ENCODE results near the gene GPR17. TPM values are rescaled to one million over a fixed set of nuclear protein-coding genes. Genes with fewer than 3 reads are reported as not detected.
A peak's percentile ranks its signal among the peaks of the same experiment; 100 is the strongest.

The GPR17 gene
- total RNA-seq, 1 experiment from 2014 or later, result 0.35 TPM

DNA sequence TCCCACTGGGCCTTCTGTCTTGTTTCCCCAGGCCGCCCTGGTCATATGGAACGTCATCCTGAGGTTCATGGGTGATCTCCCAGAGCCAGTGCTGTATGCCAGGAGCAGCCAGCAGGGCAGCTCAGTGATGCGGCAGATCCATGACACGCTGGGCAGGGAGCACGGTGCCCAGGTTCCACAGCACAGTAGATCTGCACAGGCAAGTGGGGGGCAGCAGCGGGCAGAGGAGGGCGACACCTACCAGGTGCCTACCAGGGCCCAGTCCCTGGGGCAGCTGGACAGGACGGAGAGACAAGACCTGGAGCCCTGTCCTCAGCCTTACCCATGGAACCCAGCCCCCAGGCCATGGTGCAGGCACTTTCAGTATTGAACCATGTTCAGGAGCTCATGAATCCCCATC, 36.1 kb upstream of the GPR17 start:
- TF ChIP-seq CTCF (conservative IDR thresholded peaks at IDR 0.05), result no peak
- Histone ChIP-seq H3K4me2 (ENCODE audit: insufficient read depth, insufficient read length, low read length) (no peak overlapping the region), H4K5ac (ENCODE audit: insufficient read length, low read depth, low read length) (no peak overlapping the region), H3T11ph (ENCODE audit: low read length) (no peak overlapping the region), H4K8ac (replicated peaks; ENCODE audit: insufficient read length, low read depth, low read length) (no peak overlapping the region), H3K9me3 (ENCODE audit: control insufficient read depth, low read depth, low read length) (peaks cover 5% of the 10 kb centered on the region), H4K20me1 (ENCODE audit: control insufficient read depth, insufficient read depth, insufficient read length) (no peaks in the 10 kb centered on the region), H4K91ac (ENCODE audit: insufficient read length, low read depth, low read length) (no peak overlapping the region), H3K23me2 (ENCODE audit: insufficient read length, low read depth, low read length, poor library complexity, severe bottlenecking) (no peaks in the 10 kb centered on the region), H3K18ac (ENCODE audit: insufficient read length, low read depth, low read length) (no peak overlapping the region), H2BK12ac (ENCODE audit: insufficient read length, low read depth, low read length) (no peak overlapping the region), H2BK5ac (ENCODE audit: insufficient read length, low read length) (no peak overlapping the region), H2BK20ac (ENCODE audit: low read depth, low read length, poor library complexity, severe bottlenecking) (no peak overlapping the region), H2BK15ac (ENCODE audit: low read depth, low read length) (no peak overlapping the region), H3K4ac (ENCODE audit: low read depth, low read length) (no peak overlapping the region), H3K23ac (ENCODE audit: insufficient read length, low read depth, low read length) (no peak overlapping the region), H2AFZ (ENCODE audit: low read length) (no peak overlapping the region), H3K14ac (ENCODE audit: insufficient read depth, low read length) (no peak overlapping the region; the same call in 1 of the 2 replicates), H3K27me3 (ENCODE audit: insufficient read depth, low read length) (no peaks in the 10 kb centered on the region), H2BK120ac (ENCODE audit: low read depth, low read length, poor library complexity, severe bottlenecking) (no peak overlapping the region), H3K79me1 (ENCODE audit: insufficient read depth, low read depth, low read length, poor library complexity, severe bottlenecking) (no peaks in the 10 kb centered on the region), H3K56ac (ENCODE audit: insufficient read length, low read depth, low read length) (no peak overlapping the region), H3K79me2 (ENCODE audit: insufficient read depth, low read length) (no peaks in the 10 kb centered on the region), H3K27ac (ENCODE audit: insufficient read length, low read depth, low read length) (no peak overlapping the region), H3K9ac (ENCODE audit: extremely low read depth, insufficient read length, low read length) (no peak overlapping the region), H3K4me1 (ENCODE audit: insufficient read depth, low read length) (no peaks in the 10 kb centered on the region), H2AK5ac (ENCODE audit: insufficient read length, low read length) (no peak overlapping the region)
- Mint-ChIP-seq H3K27me3 (ENCODE audit: low read depth) (peaks cover 6% of the 10 kb centered on the region), H3K9me3 (peaks cover 6 to 10% of the 10 kb centered on the region in 2 experiments; a peak in 4 of 5 replicates), H3K4me3 (no peak overlapping the region), H3K4me1 (no peaks in the 10 kb centered on the region), H3K36me3 (ENCODE audit: insufficient read depth in 1 of 3, low read depth in 3 of 3) (no peaks in the 10 kb centered on the region; a peak in 1 of 7 replicates), H3K27ac (no peak overlapping the region)
- no CpG with 5 or more reads among the region's 8 CpGs for WGBS (ENCODE audit: extremely low coverage, insufficient read length, low lambda C conversion rate)
- DNase-seq, result peak; percentile 20

Data from H9 (cell line).